ENCODE measurements around the gene ASCL1.

Gene ASCL1

DNA sequence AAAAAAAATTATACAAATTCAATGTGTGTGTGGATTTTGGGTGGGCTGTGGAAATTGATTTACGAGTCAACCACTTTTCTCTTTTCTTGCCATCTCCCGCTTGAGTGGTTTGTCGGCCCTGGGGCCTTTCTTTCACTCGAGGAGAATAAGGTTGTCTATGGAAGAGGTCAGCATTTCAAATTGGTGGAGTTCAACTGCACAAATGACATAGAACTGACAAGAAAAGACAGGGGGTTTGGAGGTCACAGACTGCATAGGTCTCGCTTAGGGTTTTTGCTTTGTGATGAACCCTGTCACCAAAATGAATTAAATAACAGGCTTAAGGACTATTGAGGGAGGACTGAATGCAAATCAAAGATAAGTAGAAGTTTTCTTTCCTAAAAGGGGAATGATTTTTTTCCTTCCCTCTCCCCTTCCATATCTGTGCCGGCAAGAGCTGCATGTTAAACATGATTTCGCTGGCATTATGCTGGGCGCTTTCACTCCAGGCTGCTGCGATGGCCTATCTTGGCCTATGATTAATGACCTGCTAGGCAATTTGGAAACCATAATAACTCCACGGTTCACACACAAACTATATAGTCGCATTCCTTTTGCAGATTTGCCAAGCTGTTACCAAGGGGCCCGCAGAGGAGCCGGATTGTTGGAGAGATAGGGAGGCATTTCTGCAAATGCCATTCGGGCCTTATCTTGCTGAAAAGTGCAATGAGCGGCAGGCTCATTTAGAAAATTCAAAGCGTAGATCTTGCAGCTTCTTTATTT is 20.7 kb downstream of the ASCL1 start:
- DNase-seq (ENCODE audit: low read depth in 2 of 2), result no peak

- DNase-seq (ENCODE audit: low read depth in 2 of 2), result no peak
These were observed 22.9 kb downstream of the ASCL1 start for GRCh38 chr12:102980350-102980749.

GRCh38 chr12:102990419-102990818 is 32.9 kb downstream of the ASCL1 start:
- no peak for DNase-seq (ENCODE audit: low read depth in 2 of 2)

DNA sequence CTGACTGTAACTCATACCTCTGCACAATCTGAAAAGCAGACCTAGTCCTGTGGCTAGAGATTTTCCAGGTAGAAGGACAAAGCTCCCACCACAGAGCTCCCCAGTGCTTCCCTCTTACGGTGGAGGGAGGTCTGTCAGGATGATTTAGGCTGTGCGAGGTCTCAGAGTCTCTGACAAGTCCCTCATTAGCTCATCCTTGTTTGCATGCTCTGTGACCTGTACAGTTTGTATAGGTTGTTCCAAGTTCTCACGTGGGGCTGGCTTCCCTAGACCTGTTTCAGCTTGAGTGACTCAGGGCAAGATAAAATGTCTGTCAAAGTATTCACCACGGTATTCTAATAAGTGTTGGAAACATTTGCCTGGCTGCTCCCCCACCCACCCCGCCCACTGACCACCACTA is 34.8 kb downstream of the ASCL1 start:
- DNase-seq (ENCODE audit: low read depth in 2 of 2), result no peak

DNA sequence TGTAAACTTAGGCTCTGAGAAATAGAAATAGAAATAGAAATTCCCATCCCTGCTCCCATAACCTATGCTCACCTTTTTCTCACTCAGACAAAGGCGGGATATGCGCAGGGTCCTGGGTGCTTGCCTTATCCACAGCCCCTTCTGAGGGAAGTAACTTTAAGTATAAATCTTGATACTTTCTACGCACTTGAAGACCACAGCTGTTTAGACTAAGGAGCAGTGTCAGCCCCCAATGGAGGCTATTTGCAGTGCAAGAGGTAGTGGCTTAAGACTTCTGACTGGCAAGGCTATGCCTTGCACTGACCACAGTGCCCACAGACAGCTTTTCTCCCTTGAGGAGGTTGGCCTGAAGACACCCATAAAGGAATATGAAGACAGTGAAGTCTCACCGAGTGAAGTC is 35.2 kb downstream of the ASCL1 start:
- DNase-seq (ENCODE audit: low read depth in 2 of 2), result no peak

- no peak for DNase-seq (ENCODE audit: low read depth in 2 of 2)
These were observed 36.1 kb downstream of the ASCL1 start for GRCh38 chr12:102993537-102993936.

DNA sequence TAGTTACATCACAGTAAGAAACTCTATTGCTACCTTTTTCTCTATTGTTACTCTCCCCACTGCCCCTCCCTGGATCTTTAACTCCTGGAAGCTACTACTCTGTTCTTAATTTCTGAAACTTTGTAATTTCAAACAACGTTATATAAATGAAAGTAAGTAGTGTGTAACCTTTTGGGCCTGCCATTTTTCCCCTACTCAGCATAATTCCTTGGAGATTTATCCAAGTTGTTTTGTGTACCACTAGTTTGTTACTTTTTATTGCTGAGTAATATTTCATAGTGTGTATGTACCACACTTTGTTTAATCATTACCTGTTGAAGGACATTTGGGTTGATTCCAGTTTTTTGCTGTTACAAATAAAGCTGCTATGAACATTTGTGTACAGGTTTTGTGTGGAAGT is 37.9 kb downstream of the ASCL1 start:
- DNase-seq (ENCODE audit: low read depth in 2 of 2), result no peak
